ENCODE results near the gene ZSCAN1.

DNA sequence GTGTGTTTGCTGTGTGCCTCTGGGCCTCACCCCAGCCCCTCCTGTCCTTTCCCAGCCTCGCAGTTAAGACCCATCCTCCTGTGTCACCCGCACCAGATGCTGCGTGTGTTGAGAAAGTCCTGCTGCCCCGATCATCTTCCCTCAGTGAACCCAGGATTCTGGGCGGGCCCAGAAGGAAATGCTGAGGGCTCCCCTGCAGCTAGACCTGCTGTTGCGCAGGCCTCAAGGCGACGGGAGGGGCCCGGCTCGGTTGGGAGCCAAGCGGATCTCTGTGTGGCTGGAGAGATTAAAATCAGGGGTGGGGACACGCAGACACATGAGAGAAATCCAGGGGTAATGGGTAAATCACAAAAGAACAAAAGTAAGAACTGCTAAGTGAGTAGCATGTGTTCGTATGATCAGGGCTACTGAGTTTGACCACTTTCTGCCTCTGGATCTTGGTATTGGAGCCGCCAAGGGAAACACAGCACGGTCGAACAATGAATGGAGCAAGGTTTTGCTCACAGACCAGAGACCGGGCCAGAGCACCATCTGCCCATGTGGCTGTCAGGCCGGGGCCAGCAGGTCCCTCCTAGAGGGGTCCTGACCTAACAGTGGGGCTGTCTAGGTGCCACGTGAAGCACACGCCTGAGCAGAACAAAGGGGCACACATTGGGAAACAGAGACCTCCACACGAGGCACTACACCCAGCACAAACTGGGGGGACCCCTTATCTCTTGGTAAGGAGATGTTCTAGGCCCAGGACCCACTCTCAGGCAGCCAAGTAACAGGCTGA is 7.1 kb downstream of the ZSCAN1 start:
- TF ChIP-seq CTCF (IDR thresholded peaks at IDR 0.05) (no peak), POLR2A (IDR thresholded peaks at IDR 0.05) (no peak)
